Measurements from ENCODE around the gene PANX2. TPM values are rescaled to one million over a fixed set of nuclear protein-coding genes. Genes with fewer than 3 reads are reported as not detected.

PANX2 gene
- total and polyA plus RNA-seq, 2 of the 13 experiments (the other 11 are each of a cell fraction or from before 2014, with no cell fraction given): 0.15 to 1.1 TPM

GRCh38 chr22:50125029-50125428 lies 45.5 kb upstream of the PANX2 start:
- Histone ChIP-seq H3K36me3 (replicated peaks in 1 of 2; ENCODE audit: control insufficient read depth in 1 of 2, insufficient read depth in 2 of 2, low read length in 2 of 2) (no peaks in the 10 kb centered on the region), H3K9ac (ENCODE audit: insufficient read depth, low read depth, low read length) (no peak overlapping the region), H3K79me2 (ENCODE audit: insufficient read depth, low read length) (no peaks in the 10 kb centered on the region), H3K4me2 (ENCODE audit: low read depth, low read length) (no peak overlapping the region), H2AFZ (ENCODE audit: low read length) (no peak overlapping the region), H3K27me3 (ENCODE audit: control insufficient read depth in 1 of 2, insufficient read depth in 2 of 2, low read length in 2 of 2) (peaks cover 0 to 43% of the 10 kb centered on the region in 2 experiments; a peak in 3 of 5 replicates), H3K27ac (ENCODE audit: extremely low read length, insufficient read depth, low read length) (no peak overlapping the region), H3K4me3 (replicated peaks in 1 of 3; ENCODE audit: insufficient read depth in 1 of 3, low read depth in 2 of 3, low read length in 3 of 3) (no peak overlapping the region), H3K9me3 (ENCODE audit: low read length) (no peaks in the 10 kb centered on the region), H3K4me1 (ENCODE audit: insufficient read depth, low read length) (peaks cover 6% of the 10 kb centered on the region), H4K20me1 (ENCODE audit: insufficient read depth, low read length) (no peaks in the 10 kb centered on the region)
- intact Hi-C loops (cut with micrococcal nuclease; ENCODE audit: unreplicated experiment) (no loop called here), in situ Hi-C loops (cut with HindIII; ENCODE audit: extremely low pct_ligation_motif_present, low pct_unique_long_range_greater_than_20kb) (no loop called here)
- DNase-seq (ENCODE audit: low spot score): no peak
- BruUV-seq (replicated peaks): no TSS peak
- ChIA-PET CTCF (ENCODE audit: low intra/inter-chr PET ratio, low total read pairs) (no interaction called here), POLR2A (no interaction called here)
- ATAC-seq: no peak
- 42% methylated on average over 7 of the region's 9 CpGs for WGBS (ENCODE audit: low lambda C conversion rate)
- FAIRE-seq: no peak
- TF ChIP-seq REPIN1 (CRISPR knock-in tag; IDR thresholded peaks at IDR 0.05; ENCODE audit: borderline replicate concordance, low read depth): no peak
- TF ChIP-seq ZNF253 (CRISPR knock-in tag; IDR thresholded peaks at IDR 0.05; ENCODE audit: borderline replicate concordance): no peak
- no peak for TF ChIP-seq CBX1 (IDR thresholded peaks at IDR 0.05; ENCODE audit: low read depth)

DNA sequence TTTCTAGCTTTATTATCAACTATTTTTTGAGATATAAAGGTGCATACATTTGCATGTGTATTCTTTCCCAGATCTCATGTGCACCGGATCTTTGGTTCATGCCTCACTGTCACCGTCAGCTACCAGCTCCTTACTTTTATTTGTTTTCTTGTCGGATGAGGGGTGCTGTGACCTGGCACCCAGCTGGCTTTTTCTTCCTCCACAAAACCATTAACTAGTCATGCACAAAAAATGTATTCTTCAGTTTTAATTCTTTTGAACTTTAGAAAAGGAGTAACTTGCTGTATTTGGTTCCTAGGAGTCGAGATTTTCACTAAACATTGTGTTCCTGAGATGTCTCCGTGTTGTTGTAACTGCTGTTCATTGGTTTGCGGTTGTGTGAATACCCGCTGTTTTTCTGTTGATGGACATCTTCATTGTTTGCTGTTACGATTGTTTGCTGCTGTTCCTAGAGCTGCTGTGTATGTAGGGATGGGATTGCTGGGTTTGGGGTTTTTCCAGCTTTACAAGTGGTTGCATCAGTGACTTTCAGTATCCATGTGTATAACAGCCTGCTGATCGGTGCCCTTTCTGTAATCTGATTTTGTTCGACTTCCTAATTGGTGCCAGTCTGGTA lies 41.3 kb upstream of the PANX2 start:
- POLR2A ChIA-PET: no interaction called here

More for the DNA sequence above, 41.3 kb upstream of the PANX2 start:
- FAIRE-seq (no peak), ATAC-seq (no peak), DNase-seq (ENCODE audit: low spot score) (no peak)
- 22% methylated on average over 10 of the region's 10 CpGs for WGBS (ENCODE audit: low lambda C conversion rate)
- peaks cover 0 to 34% of the 10 kb centered on the region in 2 experiments; a peak in 2 of 5 replicates for H3K27me3 ChIP-seq (ENCODE audit: control insufficient read depth in 1 of 2, insufficient read depth in 2 of 2, low read length in 2 of 2)
- H3K4me2 ChIP-seq (ENCODE audit: low read depth, low read length): no peak overlapping the region
- in situ Hi-C loops (cut with HindIII; ENCODE audit: extremely low pct_ligation_motif_present, low pct_unique_long_range_greater_than_20kb): no loop called here
- no peaks in the 10 kb centered on the region for H3K79me2 ChIP-seq (ENCODE audit: insufficient read depth, low read length)
- 0 out of 2 replicates have a peak, but pooled peaks cover 6% of the 10 kb centered on the region for H3K4me1 ChIP-seq (ENCODE audit: insufficient read depth, low read length)
- CTCF ChIA-PET (ENCODE audit: low intra/inter-chr PET ratio, low total read pairs): no interaction called here
- H3K27ac ChIP-seq (ENCODE audit: extremely low read length, insufficient read depth, low read length): no peak overlapping the region
- BruUV-seq (replicated peaks): no TSS peak
- no peaks in the 10 kb centered on the region for H3K9me3 ChIP-seq (ENCODE audit: low read length)
- no peak overlapping the region for H3K9ac ChIP-seq (ENCODE audit: insufficient read depth, low read depth, low read length)
- no peak overlapping the region for H3K4me3 ChIP-seq (replicated peaks in 1 of 3; ENCODE audit: insufficient read depth in 1 of 3, low read depth in 2 of 3, low read length in 3 of 3)
- TF ChIP-seq HNRNPUL1 (IDR thresholded peaks at IDR 0.05; ENCODE audit: low read depth, low read length): no peak
- TF ChIP-seq PHF21A (CRISPR knock-in tag; IDR thresholded peaks at IDR 0.05): no peak
- TF ChIP-seq ATF4 (CRISPR knock-in tag; IDR thresholded peaks at IDR 0.05): peak in 1 of 2 experiments; percentile 55; a peak in 1 of 4 replicates
- no peak for TF ChIP-seq NFKB2 (CRISPR knock-in tag; IDR thresholded peaks at IDR 0.05; ENCODE audit: borderline replicate concordance)
- H3K36me3 ChIP-seq (replicated peaks in 1 of 2; ENCODE audit: control insufficient read depth in 1 of 2, insufficient read depth in 2 of 2, low read length in 2 of 2): no peaks in the 10 kb centered on the region
- no peak overlapping the region for H2AFZ ChIP-seq (ENCODE audit: low read length)
- H4K20me1 ChIP-seq (ENCODE audit: insufficient read depth, low read length): no peaks in the 10 kb centered on the region
- intact Hi-C loops (cut with micrococcal nuclease; ENCODE audit: unreplicated experiment): no loop called here

All from HepG2 (cell line).